Amniotic epithelial cell (primary cell): ENCODE data around the gene APOC3.
"Not testable (repeated sequence)": the region's sequence is repeated elsewhere in the genome, so short reads cannot be mapped to it uniquely, and the experiment has no call there.

Experiments used
- DNase-seq: peaks from one replicate; pipeline ENCODE4 v3.0.0-alpha.2; 2010; ENCODE audit warnings: low read depth

APOC3 gene

GRCh38 chr11:116829525-116830183 lies at the start of gene APOC3:
TSS of gene APOC3 (plus strand) at chr11:116829907. CDS start at chr11:116830583, 676 bp downstream.
- peak; percentile 53 for DNase-seq

DNA sequence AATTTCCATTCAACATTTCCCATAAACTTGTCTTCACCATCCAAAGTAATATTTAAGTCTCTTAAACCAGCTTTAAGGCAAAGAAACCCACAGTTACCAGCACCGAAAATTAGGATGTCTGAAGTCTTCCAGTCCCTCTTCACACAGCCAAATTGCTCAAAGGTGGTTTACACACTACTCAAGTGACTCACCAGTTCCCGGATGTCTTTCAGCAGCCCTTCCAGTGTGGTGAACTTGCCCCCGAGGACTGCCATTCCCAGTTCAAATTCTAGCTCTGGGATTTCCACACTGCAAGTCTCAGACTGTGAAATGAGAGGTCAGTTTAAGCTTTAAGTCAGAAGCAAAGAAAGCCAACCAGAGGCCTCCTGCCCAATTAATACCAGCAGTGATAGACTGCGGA lies 47.0 kb upstream of the APOC3 start:
- DNase-seq, result peak; percentile 57

GRCh38 chr11:116786326-116786725 lies 43.4 kb upstream of the APOC3 start:
- no peak for DNase-seq

- no peak for DNase-seq
These were observed 42.7 kb upstream of the APOC3 start for GRCh38 chr11:116786966-116787365.

GRCh38 chr11:116787436-116787785 lies 42.3 kb upstream of the APOC3 start:
- no peak for DNase-seq

DNA sequence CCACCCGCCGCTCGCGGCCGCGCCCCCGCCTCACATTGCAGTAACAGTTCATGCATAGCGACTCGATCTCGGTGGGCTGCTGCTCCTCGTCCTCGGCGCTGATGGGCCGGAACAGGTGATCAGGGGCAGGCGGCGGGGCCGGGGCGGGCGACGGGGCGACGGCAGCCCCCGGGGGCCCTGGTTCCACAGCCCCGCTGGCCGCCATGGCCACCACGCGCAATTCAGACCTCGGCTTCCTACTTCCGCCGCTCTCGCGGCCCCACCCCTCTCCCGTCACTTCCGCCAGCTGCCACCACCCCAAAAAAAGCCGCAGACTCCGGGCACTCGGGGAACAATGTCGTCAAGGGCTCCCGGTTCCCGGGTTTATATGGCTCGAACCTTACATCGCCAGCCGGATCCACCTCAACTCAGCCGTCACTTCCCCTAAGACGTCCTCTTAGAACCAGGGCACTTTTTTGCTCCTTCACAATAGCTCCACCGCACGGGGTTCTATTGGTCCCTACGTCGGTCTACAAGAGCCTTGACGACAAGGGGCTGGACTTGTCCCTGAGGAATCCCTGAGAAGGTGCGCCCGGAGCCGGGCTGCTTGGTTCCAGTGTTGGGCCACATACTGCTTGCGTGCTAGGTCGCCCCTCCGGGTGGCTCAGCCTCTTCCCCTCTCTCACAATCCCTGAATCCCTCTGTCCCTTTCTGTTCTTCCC lies 41.8 kb upstream of the APOC3 start, which contains the start of gene ZPR1:
TSS of gene ZPR1 (minus strand) at position 238 of the 701 bp plus-strand sequence. CDS start at position 205, 33 bp downstream.
- DNase-seq, result peak; percentile 33

GRCh38 chr11:116788534-116788933 lies 41.2 kb upstream of the APOC3 start:
- DNase-seq, result no peak

DNA sequence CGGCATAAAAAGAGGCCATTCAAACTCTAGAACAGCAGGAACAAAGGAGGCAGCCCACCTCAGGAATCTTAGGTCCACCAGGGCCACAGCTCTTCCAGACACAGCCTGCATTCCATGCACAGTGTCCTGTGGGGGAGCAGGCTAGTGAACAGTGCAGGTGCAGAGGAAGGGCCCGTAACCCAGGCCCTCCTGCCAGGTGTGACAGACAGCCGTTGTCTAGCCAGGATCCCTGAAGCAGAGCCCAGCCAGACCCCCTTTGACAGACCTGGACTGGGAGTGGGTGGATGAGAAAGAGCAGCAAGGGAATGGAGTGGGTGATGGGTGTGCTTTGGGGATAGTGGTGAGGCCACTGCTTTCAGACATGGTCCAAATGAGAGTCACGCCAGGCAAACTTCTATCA lies 40.7 kb upstream of the APOC3 start:
- DNase-seq, result no peak

DNA sequence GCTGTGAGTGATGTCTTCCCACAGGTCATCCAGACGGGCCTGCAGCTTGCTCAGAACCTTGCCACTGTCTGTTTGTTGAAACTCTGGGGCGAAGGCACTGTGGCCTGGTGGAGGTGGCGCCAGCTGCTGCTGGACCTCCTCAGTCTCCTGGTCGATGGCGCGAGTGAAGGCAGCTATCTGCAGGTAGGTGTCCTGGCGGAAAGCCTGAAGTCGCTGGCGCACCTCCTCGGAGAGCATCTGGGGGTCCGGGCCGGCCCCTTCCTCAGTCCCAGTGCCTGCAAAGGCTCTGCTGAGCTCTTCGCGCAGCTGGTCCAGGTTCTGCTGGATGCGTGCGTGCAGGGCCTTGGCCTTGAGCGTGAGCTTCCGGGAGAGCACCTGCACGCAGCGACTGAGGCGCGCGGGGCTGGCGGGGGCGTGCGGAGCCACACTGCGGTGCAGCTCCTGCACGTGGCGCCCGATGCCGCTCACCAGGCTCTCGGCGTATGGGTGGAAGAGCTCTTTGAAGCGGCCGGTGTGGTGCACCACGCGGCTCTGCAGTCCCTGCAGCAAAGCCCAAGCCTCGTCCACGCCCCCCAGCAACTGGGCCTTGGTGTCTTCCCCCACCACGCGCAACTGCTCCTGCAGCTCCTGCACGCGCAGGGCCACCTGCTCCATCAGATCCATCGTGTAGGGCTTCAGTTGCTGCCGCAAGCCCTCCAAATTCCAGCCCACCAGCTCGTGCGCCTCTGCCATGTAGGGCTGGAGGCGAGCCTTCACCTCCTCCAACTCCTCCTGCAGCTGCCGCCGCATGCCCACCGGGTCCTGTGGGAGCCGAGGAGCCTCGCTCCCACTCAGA lies 39.3 kb upstream of the APOC3 start:
- DNase-seq, result no peak

- peak; percentile 33 for DNase-seq
These were observed 38.5 kb upstream of the APOC3 start for GRCh38 chr11:116791002-116791812.

- no peak for DNase-seq
These were observed 37.9 kb upstream of the APOC3 start, which contains the start of gene APOA5 for GRCh38 chr11:116791813-116792143. TSS of gene APOA5 (minus strand) at chr11:116791879. CDS start at chr11:116791860, 19 bp downstream.

DNA sequence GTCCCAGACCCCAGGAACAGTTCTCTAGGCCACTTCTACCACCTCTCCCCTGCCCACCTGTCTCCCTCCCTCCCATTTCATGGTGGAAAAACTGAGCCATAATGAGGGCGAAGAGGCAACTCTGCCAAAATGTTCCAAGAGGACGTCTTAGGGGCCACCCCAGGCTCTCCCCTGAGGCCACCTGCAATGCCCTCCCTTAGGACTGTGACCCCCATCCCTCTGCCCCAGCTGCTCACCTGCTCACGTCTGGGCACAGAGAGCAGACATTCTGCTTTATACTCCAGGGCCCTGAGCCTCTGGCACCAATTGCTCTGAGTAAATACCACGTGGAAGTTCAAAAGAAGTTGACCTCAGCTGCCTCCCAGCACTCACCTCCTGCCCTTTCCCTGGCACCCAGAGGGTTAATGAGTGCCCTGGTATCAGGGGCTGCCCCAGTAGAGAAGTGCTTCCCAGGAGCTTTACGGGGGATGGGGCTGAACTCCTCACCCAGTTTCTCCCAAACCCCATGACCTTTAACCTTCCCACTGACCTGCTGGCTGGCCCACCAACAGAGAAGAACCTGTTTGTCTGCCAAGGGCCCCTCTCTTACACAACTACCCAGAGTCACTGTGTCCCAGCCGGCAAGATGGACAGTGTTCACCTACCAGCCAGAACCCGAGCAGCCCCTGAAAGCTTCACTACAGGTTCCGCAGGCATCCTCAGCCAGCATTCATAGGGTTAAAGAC lies 37.4 kb upstream of the APOC3 start:
- no peak for DNase-seq

DNA sequence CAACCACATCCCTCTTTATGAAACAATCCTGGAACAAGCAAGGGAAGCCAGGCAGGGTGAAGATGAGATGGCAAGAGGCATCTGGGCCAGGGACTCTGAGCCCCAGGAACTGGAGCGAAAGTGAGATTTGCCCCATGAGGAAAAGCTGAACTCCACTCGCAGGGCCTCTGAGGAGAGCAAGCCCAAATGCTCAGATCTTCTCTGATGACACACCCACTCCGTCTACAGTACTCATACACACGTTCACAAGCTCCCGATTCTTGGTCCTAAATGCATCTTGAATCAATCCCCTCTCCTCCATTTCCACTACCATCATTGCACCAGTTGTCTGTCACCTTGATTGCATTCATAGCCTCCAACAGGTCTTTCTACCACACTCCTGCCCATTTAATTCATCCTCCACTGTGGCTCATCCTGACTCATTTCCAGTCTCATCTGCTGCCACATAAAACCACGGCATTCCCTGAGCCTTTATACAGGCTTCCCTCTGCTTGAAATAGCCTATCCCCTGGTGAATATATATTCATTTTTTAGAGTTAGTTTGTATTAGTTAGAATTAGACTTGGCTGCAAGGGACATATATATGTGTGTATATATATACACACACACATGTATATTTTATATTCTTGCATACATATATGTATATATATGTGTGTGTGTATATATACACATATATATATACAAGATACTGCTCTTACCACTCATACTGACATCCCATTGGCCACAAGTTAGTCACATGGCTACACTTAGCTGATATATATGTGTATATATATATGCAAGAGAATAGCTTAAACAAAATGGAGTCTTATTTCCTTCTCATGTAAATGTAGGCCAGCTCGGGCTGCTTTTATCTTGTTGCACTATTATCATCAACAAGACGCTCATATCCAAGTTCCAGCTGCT lies 36.6 kb upstream of the APOC3 start:
- peak; percentile 64 for DNase-seq

DNA sequence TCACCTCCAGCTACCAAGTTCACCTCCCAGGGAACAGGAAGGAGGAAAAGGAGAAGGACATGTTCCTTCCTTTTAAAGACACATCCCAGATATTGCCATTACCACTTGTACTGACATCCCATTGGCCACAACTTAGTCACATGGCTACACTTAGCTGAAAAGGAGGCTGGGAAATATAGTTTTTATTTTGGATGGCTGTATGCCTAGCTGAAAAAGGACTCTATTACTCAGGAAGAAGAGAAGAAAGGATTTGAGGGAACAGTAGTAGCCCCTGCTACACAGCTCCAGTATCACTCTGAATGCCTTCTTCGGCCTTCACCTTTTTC lies 36.0 kb upstream of the APOC3 start:
- DNase-seq, result peak; percentile 23

DNA sequence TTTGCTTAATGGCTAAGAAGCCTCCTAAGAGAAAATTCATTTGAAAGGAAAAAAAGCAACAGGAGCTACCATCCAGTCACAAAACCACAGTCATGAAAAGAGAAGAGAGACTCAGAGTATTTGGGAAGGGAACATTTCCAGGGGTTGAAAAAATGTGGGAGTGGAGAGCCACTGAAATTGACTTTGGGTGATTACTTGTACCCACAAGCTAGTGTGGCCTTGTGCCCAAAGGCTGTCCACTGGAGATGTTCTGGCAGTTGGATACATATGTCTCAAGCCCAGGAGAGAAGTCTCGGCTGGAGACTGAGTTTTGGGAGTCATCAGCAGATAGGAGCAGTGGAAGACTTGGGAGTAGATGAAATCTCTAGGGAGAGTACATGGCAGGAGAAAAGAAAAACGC lies 34.9 kb upstream of the APOC3 start:
- DNase-seq, result no peak

GRCh38 chr11:116796548-116796947 lies 33.2 kb upstream of the APOC3 start:
- DNase-seq, result no peak

- no peak for DNase-seq
These were observed 31.9 kb upstream of the APOC3 start for GRCh38 chr11:116797816-116798215.

DNA sequence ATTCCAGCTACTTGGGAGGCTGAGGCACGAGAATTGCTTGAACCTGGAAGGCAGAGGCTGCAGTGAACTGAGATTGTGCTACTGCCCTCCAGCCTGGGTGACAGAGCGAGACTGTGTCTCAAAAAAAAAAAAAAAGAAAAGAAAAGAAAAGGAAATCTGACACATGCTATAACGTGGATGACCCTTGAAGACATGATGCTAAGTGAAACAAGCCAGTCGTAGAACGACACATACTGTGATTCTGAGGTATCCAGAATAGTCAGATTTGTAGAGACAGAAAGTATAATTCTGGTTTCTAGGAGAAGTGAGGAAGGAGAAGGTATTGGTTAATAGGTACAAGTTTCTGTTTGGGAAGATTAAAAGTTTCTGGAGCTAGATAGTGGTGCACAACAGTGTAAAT lies 31.3 kb upstream of the APOC3 start:
- no peak for DNase-seq

- no peak for DNase-seq
These were observed 29.1 kb upstream of the APOC3 start for GRCh38 chr11:116800610-116801009.

- not testable (repeated sequence) for DNase-seq
These were observed 28.0 kb upstream of the APOC3 start for GRCh38 chr11:116801662-116802061.
